Measurements from ENCODE around the gene TNS1. TPM values are rescaled to one million over a fixed set of nuclear protein-coding genes. Genes with fewer than 3 reads are reported as not detected.

Gene TNS1
- total and polyA plus RNA-seq, 10 of the 15 experiments (the other 5 are each of a cell fraction or from before 2014, with no cell fraction given), result 0.05 to 0.44 TPM; not detected in 8

GRCh38 chr2:217919204-217919603 lies 83.6 kb downstream of the TNS1 start:
- CTCF ChIA-PET, result no interaction called here
- H3K36me3 ChIP-seq (ENCODE audit: control insufficient read depth in 2 of 2, insufficient read depth in 2 of 2, low read length in 1 of 2), result no peaks in the 10 kb centered on the region
- 26% methylated on average over 8 of the region's 8 CpGs for WGBS (ENCODE audit: insufficient coverage, insufficient replicate concordance, low lambda C conversion rate, missing lambda C conversion rate)
- H3K9ac ChIP-seq (ENCODE audit: control insufficient read depth, insufficient read depth, low read length), result no peak overlapping the region
- no peaks in the 10 kb centered on the region for H3K79me2 ChIP-seq (ENCODE audit: control insufficient read depth, insufficient read depth, low read length)
- H3K27me3 ChIP-seq (replicated peaks in 1 of 2; ENCODE audit: control insufficient read depth in 2 of 2, insufficient read depth in 2 of 2, low read length in 1 of 2), result peaks cover 0 to 6% of the 10 kb centered on the region in 2 experiments; a peak in 2 of 4 replicates
- SMC1A ChIA-PET (ENCODE audit: uncharacterized antibody, unreplicated experiment), result no interaction called here
- no peaks in the 10 kb centered on the region for H3K4me1 ChIP-seq (ENCODE audit: control insufficient read depth, insufficient read depth, low read length)
- RAD21 ChIA-PET (ENCODE audit: unreplicated experiment), result no interaction called here
- H3K9me3 ChIP-seq (replicated peaks; ENCODE audit: control insufficient read depth, insufficient read depth, low read length), result no peaks in the 10 kb centered on the region
- no peak overlapping the region for H3K4me3 ChIP-seq
- no peak overlapping the region for H3K4me2 ChIP-seq (ENCODE audit: control insufficient read depth, insufficient read depth)
- in situ Hi-C loops (cut with MboI), result no loop called here
- H4K20me1 ChIP-seq (ENCODE audit: control insufficient read depth, insufficient read depth), result no peaks in the 10 kb centered on the region
- DNase-seq (ENCODE audit: low read depth, low spot score) (no peak), FAIRE-seq (no peak), ATAC-seq (no peak)
- H3K27ac ChIP-seq (ENCODE audit: control insufficient read depth, insufficient read depth), result no peak overlapping the region
- intact Hi-C loops (cut with micrococcal nuclease; ENCODE audit: unreplicated experiment), result no loop called here
- POLR2A ChIA-PET, result no interaction called here
- no peak overlapping the region for H2AFZ ChIP-seq (ENCODE audit: control insufficient read depth, low read depth, low read length)
- BruUV-seq (replicated peaks), result no TSS peak
- no peak for TF ChIP-seq ZBTB4 (CRISPR knock-in tag; IDR thresholded peaks at IDR 0.05)
- TF ChIP-seq SP1 (IDR thresholded peaks at IDR 0.05; ENCODE audit: low read depth, low read length), result no peak
- no peak for TF ChIP-seq ZNF592 (IDR thresholded peaks at IDR 0.05)
- no peak for TF ChIP-seq IRF4 (IDR thresholded peaks at IDR 0.05; ENCODE audit: low read depth, low read length)
- TF ChIP-seq RUNX3 (IDR thresholded peaks at IDR 0.05; ENCODE audit: low read length), result no peak
- TF ChIP-seq SPI1 (IDR thresholded peaks at IDR 0.05; ENCODE audit: borderline replicate concordance, insufficient read depth, low read depth, low read length), result no peak
- TF ChIP-seq POLR2AphosphoS2 (IDR thresholded peaks at IDR 0.05; ENCODE audit: low read depth, low read length), result no peak
- TF ChIP-seq SKIL (IDR thresholded peaks at IDR 0.05; ENCODE audit: low read depth, poor library complexity, severe bottlenecking), result no peak
- no peak for TF ChIP-seq SMAD1 (IDR thresholded peaks at IDR 0.05; ENCODE audit: low read depth, partially characterized antibody)
- TF ChIP-seq ZNF622 (IDR thresholded peaks at IDR 0.05), result no peak
- TF ChIP-seq PKNOX1 (IDR thresholded peaks at IDR 0.05), result no peak
- TF ChIP-seq ZNF207 (IDR thresholded peaks at IDR 0.05; ENCODE audit: borderline replicate concordance), result no peak
